HS-27A (cell line): ENCODE results near the gene NDOR1.

Experiments
- DNase-seq: peaks from one replicate; pipeline ENCODE4 v3.0.0-alpha.2; 2012; ENCODE audit warnings: low read depth, missing footprints

Gene NDOR1

GRCh38 chr9:137199411-137200121, 5.9 kb upstream of the NDOR1 start:
- DNase-seq, result no peak

- DNase-seq, result peak; percentile 82
Observed at GRCh38 chr9:137200311-137201204, 4.9 kb upstream of the NDOR1 start, which contains the start of gene TPRN. TPRN (minus strand) TSS chr9:137200741; CDS start chr9:137200711, 30 bp downstream.

GRCh38 chr9:137201205-137201868, 4.2 kb upstream of the NDOR1 start:
- DNase-seq, result no peak

DNA sequence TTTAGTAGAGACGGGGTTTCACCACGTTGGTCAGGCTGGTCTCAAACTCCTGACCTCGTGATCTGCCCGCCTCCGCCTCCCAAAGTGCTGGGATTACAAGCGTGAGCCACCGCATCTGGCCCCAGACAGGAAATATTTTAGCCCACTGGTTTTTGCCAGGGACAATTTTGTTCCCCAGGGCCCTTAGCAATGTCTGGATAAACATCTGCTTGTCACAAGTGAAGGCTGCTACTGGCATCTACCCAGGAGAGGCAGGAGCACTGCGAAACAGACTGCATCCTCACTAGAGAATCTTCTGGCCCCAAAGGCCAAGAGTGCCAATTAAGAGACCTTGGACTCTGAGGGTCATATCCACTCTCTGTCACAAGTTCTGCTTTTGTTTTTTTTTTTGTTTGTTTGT, 2.5 kb upstream of the NDOR1 start:
- no peak for DNase-seq

GRCh38 chr9:137204731-137205125, 772 bp upstream of the NDOR1 start:
- no peak for DNase-seq

- no peak for DNase-seq
Observed at GRCh38 chr9:137206602-137207001, 1.1 kb downstream of the NDOR1 start.

- no peak for DNase-seq
Observed at GRCh38 chr9:137211532-137211931, 6.0 kb downstream of the NDOR1 start.

DNA sequence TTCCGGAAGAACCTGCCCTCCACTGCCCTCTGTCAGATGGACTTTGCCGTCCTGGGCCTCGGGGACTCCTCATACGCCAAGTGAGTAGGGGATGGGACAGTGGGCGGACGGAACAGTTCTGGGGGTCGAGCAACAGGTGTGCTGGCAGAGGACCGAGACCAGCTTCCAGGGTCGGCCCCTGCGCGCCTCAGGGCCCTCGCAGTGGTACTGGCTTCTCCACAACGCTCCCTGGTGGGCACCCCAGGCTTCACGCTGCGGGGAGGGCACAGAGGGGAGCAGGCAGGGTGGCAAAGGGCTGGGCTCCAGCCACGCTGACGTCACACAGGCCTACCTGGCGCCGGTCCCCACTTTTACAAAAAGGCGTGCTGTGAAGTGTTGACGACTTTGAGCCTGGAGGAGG, 7.0 kb downstream of the NDOR1 start:
- no peak for DNase-seq

- DNase-seq, result no peak
Observed at GRCh38 chr9:137213160-137214060, 7.9 kb downstream of the NDOR1 start.

DNA sequence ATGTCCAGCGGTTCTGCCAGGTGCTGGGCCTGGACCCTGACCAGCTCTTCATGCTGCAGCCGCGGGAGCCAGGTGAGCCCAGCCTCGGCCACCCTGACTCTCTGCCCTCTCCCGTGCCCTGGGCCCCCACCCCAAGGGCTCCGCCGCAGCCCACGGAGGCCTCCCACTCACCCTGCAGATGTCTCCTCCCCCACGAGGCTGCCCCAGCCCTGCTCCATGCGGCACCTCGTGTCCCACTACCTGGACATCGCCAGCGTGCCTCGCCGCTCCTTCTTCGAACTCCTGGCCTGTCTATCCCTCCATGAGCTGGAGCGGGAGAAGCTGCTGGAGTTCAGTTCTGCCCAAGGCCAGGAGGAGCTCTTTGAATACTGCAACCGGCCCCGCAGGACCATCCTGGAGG, 9.1 kb downstream of the NDOR1 start:
- DNase-seq, result no peak

GRCh38 chr9:137215196-137215986, 9.9 kb downstream of the NDOR1 start:
- no peak for DNase-seq

- DNase-seq, result no peak
Observed at GRCh38 chr9:137216188-137216965, 10.9 kb downstream of the NDOR1 start.

- no peak for DNase-seq
Observed at GRCh38 chr9:137217276-137218211, 12.0 kb downstream of the NDOR1 start.

DNA sequence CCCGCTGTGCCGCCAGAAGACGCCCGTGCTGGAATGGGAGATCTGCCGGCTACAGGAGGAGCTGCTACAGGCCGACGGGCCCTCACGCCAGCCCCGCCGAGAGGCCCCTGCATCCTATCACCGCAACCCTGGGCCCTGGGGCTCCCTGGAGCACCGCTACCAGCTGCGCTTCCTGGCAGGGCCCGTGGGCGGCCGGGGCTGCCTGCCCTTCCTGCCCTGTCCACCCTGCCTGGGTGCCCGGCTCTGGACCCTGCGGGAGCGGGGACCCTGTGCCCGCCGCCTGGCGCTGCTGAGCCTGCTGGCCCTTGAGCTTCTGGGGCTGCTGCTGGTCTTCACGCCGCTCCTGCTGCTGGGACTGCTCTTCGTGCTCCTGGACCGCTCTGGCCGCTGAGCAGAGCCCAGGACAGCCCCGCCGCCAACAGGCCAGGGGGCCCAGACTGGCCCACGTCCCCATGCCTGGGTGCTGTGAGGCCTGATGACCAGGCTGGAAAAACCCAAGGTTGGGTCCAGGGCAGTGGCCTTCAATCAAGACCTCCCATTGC, 12.8 kb downstream of the NDOR1 start:
- DNase-seq, result no peak

DNA sequence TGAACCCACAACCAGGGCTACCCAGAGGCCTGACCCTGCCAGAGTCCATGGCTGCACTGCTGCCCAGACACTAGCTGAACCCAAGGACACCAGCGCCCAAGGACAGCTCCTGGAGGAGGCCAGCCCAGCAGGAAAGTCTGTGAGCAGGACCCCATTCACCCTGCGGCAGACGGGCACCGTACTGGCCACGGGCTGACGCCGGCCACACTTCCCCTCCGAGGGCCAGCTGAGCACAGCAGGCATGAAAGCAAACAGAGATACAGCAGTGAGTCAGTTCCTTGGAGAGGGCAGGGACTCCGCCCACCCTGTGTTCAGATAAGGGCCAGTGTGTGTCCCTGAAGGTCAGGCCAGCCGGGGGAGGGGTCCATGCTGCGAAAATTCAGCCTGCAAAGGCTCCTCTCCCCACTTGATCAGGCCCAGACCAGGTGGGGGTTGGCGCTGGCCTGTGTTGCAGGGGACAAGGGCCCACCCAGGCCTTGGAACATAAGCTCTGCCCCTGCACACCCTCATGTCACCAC, 13.3 kb downstream of the NDOR1 start:
- no peak for DNase-seq

- no peak for DNase-seq
Observed at GRCh38 chr9:137219757-137220316, 14.3 kb downstream of the NDOR1 start.

DNA sequence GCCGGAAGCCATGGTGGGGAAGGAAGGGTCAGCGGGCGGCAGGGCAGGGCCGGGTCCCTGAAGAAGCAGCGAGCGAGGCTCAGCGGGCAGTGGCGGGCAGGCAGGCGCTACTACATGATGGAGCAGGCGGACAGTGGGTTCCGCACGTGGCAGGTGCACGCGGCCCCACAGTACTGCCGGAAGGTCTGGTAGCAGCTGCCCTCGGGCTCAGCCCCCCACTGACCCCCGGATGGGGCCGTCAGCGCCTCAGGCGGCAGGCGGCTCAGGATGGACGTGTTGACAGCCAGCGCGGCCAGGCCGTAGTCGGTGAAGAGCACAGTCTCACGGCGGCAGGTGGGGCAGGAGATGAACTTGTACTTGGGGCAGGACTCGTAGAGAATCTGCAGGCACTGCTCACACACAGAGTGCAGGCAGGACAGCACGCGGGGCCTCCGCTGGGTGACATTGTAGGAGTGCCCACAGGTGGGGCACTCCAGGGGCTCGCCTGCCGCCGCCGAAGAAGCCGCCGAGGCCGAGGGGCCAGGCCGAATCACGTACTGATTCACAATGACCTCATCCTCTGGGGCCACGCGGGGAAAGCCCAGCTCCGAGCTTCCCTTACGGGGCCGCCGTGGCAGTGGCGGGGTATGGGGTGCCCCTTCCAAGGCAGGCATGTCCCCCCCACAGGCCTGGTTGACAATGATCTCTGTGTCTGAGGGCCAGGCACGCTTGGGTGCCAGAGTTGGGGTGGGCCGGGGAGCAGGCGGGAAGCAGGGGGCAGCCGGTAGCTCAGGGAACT, 15.0 kb downstream of the NDOR1 start:
- DNase-seq, result no peak
